HT-29 (cell line): ENCODE results near the gene RPA1. TPM values are rescaled to one million over a fixed set of nuclear protein-coding genes. Genes with fewer than 3 reads are reported as not detected.
A peak's percentile ranks its signal among the peaks of the same experiment; 100 is the strongest.
"Not testable (repeated sequence)": the region's sequence is repeated elsewhere in the genome, so short reads cannot be mapped to it uniquely, and the experiment has no call there.

Experiments used
- DNase-seq: peaks from one replicate; pipeline ENCODE4 v3.0.0-alpha.2; 2015; ENCODE audit warnings: low spot score
- total RNA-seq: library from RNA; depleted of rRNA; stranded (reverse); fragments of >200 nt; shearing (Covaris generic); gene quantifications from 2 replicates; pipeline ENCODE4 v1.2.3, GENCODE V29; 2014; rRNA removed

The RPA1 gene
- 32.4 and 52.5 TPM in 2 replicates for total RNA-seq

GRCh38 chr17:1829592-1830257 lies at the start of gene RPA1, which contains the start of gene SMYD4:
Gene RPA1 (plus strand): TSS chr17:1830005. CDS start chr17:1830094, 89 bp downstream.
Gene SMYD4 (minus strand): TSS chr17:1829902. CDS start chr17:1827994, 1,908 bp downstream.
- DNase-seq: peak; percentile 83

- no peak for DNase-seq
Measured at GRCh38 chr17:1782171-1782567, 47.6 kb upstream of the RPA1 start.

DNA sequence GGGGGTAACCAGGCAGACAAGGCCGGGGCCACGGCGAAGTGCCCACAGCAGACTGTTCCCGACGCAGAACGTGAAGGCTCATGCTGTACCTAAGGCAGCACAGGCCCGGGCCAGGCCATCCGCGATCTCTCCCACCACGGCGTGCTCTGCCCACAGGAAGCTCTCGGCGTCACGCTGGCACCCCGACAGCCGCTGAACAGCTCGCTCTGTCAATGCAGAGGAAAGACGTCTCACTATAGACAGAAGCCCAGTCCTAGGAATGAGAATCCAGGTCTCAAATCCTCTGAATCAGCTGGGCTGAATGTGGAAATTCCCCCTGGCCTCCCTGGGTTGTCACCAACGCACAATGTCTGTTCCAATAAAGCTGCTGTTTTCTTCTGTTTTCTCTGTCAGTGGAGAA lies 46.5 kb upstream of the RPA1 start:
- DNase-seq: no peak

DNA sequence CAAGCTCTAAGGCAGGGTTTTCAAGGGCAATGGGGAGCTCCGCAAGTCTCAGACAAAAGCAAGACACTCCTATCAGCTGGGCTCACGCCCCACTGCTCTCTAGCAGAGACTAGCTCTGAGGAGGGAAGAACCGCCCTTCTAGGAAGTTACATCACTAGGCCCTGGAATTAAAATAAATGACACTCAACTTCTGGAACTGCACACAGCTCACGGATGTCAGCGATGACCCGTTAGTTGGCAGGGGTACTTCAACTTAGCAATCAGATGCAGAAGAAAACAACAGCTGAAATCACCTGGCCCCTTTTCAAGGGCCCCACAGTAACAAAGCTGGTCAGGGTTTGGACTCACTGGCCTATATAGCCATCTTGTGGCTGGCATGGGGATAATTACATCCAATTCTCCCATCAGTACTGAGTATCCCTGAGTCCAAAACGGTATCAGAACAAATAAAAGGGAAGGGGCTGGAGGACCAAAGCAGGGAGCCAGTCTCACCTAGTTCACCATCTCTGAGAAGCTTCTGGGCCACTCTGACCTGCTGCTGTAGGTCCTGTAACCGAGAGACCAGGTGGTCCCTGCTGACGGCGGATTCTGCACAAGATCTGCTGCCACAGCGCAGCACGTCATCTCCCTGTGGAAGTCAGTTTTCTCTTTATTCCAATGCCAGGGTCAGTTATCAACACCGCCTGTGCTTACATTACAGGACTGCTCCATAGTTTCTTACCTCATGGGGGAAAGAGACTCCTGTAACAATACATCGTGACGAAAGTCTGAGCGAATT lies 45.8 kb upstream of the RPA1 start:
- peak; percentile 26 for DNase-seq

DNA sequence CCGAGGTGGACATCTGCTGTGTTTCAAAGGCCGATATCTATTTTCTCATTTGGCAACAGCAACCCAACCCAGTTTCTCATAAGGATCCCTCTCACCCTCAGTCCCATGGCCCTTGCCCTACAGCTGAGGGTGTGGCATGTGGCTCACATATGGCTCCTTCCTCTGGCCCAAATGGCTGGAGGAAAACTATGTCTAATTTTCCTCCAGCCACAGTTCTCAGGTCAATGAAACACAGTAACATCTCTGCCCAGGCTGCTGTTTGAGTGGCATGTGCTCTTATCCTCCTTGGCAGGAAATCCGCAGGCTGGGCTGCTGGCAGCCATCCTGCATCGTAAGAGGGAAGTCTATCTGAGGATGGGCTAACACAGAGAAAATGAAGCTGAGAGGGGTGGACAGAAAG lies 43.9 kb upstream of the RPA1 start:
- no peak for DNase-seq

DNA sequence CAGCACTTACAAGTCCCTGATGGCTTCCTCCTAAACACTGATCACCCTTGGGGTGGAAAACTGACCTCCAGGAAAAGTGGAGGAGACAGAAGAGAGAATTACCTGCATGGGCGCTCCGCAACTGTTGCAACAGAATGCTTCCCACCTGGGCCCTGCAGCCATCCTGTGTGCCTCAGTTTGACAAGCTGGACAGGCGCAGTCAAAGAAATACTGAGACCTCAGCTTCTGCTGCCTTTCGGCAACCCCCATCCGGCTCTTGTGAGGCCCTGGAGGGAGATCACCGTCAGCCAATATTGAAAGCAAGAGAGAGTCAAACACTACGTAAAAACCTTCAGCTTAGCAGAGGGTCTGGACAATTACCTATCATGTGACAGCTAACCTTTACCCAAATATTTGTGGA lies 43.1 kb upstream of the RPA1 start:
- DNase-seq: no peak

DNA sequence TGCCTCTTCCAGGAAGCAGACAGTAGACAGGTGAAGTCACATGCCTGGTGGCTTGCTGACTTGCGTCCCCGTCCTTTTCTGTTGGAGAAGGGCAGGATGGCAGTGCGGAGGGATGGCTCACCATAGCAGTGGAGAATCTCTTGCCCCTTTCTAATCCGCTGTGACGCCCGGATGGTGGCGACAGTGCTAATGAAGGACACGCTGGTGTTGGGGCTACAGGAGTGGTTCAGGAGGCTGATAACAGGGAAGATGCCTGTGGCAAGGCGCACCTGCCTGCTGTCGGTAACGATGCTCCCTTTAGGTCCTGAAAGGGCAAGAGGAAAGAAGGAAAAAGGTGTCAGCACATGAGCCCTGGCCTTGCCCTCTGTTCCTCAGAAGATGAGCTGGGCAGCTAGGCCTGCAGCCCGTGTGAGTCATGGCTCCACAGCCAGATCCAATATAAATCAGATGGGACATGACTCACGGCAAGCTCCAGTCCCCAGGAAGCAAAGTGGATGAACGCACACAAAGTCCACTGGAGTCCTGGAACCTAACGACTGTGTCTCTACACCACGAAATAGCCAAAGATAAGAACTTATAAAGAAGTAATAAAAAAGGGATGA lies 42.4 kb upstream of the RPA1 start:
- DNase-seq: peak; percentile 50

- no peak for DNase-seq
Measured at GRCh38 chr17:1789936-1790335, 39.9 kb upstream of the RPA1 start.

DNA sequence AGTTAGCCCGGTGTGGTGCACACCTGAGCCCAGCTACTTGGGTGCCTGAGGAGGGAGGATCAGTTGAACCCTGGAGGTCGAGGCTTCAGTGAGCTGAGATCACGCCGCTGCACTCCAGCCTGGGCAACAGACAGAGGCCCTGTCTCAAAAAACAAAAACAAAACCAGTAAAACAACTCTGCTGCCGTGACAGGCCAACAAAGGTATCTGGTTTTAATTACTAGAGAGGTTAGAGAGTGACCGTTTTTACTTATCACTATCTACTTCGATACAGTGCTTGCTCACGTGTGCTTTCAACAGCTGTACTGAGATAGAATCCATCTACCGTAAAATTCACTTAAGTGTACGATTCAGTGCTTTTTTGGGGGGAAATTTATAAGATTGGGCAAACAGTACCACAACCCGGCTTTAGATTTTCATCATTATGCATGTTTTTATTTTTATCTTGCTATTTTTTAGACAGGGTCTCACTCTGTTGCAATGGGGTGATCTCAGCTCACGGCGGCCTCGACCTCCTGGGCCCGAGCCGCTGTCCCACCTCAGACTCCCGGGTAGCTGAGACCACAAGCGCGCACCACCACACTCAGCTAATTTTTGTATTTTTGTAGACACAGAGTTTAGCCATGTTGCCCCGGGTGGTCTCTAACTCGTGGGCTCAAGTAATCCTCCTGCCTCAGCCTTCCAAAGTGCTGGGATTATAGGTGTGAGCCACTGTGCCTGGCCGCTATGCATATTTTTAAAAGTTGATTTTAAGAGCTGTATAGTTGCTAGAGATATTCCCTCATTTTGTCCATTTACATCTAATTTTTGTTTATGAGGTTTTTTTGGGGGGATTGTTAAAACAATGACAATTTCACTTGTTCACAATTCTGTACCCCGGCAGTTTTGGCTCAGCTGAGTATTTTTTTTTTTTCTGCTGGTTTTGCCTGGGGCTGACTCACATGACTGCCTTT lies 37.0 kb upstream of the RPA1 start:
- DNase-seq: no peak

GRCh38 chr17:1793447-1793806 lies 36.4 kb upstream of the RPA1 start:
- DNase-seq: no peak

DNA sequence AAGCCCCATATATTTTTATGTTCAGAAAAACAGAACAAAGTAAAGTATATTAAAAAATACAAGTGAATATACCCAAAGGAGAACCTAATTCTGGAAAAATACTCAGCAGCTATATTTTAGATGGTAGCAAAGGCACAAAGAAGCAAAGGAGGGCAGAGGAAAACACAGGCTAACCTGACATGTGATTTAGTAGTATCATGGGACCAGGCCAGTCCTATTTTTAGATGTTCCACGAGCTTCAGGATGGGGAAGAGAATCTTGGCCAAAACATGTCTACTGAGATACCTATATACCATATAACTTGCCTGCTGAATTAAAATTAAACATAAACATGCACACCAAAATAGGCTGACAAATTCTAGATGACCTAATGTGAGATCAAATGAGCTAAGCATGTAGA lies 33.0 kb upstream of the RPA1 start:
- no peak for DNase-seq

DNA sequence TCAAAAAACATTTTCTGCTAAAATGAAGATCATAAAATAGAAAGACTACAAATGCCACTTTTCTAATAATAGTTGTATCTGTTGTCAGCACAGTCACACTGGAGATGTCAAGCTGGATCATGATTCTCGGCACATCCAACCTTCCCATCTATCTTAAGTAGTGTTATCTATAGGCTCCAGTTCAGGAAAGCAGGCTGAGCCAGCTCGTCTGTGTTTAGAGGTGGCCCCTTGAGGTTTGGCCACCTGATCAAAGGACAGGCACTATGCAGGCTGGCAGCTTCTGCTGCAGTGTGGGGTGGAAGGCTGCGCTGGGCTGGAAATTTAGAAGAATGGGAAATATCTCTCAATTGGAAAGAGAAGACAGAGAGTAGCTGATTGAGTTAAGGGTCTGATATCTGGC lies 32.5 kb upstream of the RPA1 start:
- no peak for DNase-seq

DNA sequence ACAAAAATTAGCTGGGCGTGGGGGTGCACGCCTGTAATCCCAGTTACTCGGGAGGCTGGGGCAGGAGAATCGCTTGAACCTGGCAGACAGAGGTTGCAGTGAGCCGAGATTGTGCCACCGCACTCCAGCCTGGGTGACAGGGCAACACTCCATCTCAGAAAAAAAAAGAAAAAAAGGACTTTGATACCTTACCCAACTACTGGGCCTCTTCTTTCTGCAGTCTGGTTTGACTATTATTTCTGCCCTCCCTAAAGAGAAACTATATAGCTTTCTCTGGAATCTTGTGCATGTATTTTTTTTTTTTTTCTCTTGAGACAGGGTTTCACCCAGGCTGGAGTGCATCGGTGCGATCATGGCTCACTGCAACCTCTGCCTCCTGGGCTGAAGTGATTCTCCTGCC lies 32.0 kb upstream of the RPA1 start:
- not testable (repeated sequence) for DNase-seq

DNA sequence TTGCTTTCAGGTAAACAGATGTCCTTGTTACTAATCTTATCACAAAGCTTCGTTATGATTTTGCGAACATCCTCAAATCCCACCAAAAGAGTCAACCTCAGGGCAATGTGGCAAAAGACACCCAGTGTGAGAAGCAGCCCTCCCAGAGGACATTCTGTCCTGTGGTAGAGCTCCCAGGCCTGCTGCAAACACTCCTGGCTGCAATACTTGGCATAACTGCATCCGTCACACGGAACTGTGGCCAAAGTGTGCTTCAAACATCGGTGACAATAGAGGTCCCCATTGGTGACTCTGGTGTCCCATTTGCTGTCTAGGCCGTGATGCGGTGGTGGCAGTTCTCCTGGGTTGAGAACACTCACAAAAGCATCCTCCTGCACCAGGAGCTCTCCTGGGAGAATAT lies 29.6 kb upstream of the RPA1 start:
- DNase-seq: no peak

DNA sequence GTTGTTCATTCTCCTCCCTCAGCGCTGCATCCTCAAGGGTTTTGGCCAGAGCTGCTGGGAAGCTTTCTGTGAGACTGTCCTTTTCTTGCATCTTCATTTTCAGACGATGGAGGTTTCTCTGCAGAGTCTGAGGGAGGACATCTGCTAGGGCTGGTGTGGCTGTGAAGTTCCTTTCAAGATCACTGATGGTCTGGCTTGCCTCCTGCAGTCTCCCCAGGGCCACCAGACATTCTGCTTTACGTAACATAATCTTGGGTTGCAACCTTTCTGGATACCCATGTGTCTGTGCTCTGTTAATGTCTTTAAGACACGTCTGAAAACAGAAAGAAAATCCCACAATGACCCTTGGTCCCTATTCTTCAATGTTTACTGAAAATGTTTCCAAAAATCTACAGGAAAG lies 29.1 kb upstream of the RPA1 start:
- DNase-seq: no peak

DNA sequence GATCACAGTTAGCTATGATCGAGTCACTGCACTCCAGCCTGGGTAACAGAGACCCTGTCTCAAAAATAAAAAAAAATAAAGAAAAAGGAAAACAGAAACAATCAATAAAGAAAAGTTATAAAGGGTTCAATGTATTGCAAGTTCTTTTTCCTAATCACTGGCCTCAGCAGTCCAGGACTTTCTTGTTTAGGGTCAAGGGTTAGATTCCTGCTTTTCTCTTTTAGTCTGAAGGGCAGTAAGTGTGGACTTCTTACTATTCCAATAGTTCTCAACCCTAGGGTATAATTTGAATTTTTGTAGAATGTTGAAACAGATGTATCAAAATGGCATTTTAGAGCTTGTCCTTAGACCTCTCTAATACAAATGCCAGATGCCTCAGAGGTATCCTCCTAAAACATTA lies 27.4 kb upstream of the RPA1 start:
- no peak for DNase-seq

GRCh38 chr17:1803280-1803679 lies 26.5 kb upstream of the RPA1 start:
- no peak for DNase-seq

DNA sequence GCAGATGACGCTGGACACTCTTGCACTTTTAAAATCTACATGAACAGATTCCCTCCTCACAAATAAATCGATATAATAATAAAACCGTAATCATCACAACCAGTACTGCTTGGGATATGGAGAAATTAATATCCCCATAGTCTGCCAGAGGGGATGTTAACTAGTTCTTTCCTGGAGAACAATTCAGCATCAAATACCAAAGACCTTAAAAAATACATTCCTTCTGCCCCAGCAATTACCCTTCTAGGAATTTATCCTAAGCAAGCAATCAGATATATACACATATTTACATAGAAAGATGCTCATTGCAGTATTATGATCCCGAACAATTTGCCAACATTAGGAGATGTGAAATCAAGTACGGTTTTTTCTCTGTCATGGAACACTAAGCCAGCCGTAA lies 21.9 kb upstream of the RPA1 start:
- no peak for DNase-seq

- DNase-seq: no peak
Measured at GRCh38 chr17:1808644-1809043, 21.2 kb upstream of the RPA1 start.

GRCh38 chr17:1809815-1810214 lies 20.0 kb upstream of the RPA1 start:
- not testable (repeated sequence) for DNase-seq

DNA sequence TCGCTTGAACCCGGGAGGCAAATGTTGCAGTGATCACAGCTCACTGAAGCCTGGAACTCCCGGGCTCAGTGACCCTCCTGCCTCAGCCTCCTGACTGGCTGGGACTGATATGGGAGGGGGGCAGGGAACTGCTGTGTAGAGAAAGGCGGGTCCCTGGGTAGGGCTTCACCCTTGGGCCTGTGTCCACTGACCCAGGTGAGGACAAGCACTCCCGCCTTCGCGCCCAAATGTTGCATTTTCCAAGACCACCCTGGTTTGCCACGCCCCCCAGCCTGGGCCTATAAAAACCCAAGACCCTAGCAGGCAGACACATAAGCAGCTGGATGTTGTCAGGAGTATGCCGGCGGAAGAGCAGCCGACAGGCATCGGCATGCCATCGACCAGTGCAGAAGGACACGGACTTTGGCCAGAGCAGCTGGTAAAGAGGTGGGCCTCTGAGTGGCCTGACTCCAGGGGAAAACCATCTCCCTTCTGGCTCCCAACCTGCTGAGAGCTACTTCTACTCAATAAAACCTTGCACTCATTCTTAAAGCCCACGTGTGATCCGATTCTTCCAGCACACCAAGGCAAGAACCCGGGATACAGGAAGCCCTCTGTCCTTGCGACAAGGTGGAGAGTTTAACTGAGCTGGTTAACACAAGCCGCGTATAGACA lies 19.2 kb upstream of the RPA1 start:
- no peak for DNase-seq
